GM19395 (cell line): ENCODE results near the gene CCDC74A.
"Not testable (repeated sequence)": the region's sequence is repeated elsewhere in the genome, so short reads cannot be mapped to it uniquely, and the experiment has no call there.

Source experiments
- ATAC-seq: cut with Tn5 transposase; IDR thresholded peaks from one replicate; pipeline ENCODE4 v1.9.1; 2021; ENCODE audit warnings: mild to moderate bottlenecking, moderate library complexity; ENCODE audit not compliant: unreplicated experiment

Gene CCDC74A

DNA sequence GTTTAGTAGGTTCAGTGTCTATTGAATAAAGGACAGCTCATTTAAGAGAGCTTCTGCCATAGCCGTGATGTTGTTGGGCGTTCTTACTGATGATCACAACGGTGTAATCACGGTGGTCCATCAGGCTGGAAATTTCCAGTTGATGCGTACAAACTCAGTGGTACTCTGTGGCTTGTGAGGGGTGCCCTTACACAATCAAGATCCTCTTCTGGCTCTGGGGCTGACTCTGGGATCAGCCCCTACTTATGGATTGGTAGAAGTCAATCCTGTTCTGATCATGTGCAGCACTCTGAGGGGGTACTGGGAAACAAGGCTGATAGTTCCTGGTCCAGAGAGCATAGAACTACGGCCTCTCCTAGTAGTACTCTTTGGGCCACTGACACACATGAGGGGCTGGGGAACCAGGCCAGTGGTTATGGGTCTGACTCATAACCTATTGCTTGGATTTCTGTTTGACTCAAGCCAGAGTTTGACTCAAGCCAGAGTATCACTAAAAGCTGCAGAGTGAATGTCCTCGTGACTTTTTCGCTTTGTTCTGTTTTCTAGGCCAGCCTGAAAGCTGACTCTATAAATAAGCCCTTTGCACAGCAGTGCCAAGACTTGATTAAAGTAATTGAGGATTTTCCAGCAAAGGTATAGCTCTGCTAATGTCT lies 29.2 kb upstream of the CCDC74A start:
- ATAC-seq = peak; percentile 91

DNA sequence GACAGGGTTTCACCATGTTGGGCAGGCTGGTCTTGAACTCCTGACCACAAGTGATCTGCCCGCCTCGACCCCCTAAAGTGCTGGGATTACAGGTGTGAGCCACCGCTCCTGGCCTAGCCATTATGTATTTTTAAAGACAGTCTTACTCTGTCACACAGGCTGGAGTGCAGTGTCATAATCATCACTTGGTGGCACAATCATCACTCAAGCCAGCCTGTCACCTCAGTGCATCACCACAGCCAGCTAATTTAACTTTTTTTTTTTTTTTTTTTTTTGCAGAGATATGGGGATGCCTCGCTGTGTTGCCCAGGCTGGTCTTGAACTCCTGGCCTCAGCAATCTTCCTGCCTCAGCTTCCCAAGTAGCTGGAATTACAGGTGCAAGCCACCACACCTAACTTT lies 24.1 kb upstream of the CCDC74A start:
- ATAC-seq = not testable (repeated sequence)

DNA sequence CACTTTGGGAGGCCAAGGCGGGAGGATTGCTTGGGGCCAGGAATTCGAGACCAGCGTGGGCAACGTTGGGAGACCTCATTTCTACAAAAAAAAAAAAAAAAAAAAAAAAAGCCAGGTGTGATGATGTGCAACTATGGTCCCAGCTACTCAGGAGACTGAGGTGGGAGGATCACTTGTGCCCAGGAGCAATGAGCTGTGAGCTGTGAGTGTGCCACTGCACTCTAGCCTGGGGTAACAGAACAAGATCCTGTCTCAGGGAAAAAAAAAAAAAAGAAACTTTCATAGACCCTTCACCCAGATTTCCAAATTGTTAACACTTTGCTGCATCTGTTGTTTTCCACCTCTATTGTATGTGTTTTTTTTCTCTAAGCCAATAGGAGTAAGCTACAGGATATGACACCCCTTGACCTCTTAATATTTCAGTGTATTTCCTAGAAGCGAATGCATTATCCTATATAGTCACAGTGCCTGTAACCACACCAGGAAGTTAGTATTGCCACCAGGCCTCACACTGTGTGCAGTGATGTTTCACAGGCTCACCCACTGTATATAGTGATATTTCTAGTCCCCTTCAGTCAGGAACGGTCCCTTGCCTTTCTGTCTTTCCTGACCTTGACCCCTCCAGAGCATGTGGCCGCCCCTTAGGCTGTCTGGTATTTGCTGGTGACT lies 23.5 kb upstream of the CCDC74A start:
- ATAC-seq = not testable (repeated sequence)

DNA sequence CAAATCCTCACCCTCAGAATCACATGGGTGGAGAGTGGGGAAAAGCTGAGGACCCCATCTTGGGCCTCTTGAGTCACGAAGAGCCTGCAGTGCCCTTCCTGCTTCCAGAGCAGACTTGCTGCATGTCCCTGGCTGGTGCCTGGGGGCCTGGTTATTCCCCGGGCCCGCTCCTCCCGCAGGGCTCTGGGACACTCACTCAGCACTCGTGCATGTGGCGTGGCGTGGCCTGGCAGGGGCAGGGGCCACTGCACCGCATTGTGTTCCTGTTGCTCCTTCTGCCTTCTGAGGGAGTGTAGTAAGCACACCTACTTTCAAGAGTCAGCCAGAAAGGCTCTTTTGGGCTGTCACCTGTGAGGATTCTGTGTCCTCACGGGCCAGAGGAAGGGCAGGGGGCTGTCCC lies 18.1 kb upstream of the CCDC74A start:
- no peak for ATAC-seq

DNA sequence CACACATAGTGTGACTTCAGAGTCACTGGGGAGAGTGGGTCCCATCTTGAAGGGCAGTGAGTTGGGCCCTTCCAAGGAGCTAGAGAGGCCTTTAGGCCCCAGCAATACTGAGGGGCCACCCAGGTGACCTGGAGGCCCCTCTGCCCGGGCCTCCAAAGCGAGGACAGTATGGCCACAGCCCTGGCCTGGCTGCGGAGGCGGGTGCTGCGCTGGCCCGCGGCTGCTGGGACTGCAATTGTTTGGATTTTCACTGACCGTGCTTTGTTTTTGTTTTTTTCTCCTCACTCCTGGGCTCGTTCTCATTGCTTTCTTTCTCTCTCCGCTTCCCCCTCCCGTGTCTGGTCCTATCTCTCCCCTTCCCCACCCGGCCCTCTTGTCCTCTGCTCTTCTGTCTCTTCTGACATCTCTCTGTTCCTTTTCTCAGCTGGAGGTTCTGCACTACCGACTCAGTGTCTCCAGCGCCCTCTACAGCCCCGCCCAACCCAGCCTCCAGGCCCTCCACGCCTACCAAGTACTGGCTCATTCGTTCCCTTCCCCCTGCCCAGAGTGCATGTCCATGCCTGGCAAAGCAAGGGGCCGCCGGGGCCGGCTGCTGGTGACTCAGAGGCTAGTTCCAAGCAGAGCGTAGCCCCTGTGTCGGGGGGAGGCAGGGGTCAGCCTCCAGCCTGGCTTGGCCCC lies 16.3 kb upstream of the CCDC74A start:
- not testable (repeated sequence) for ATAC-seq

DNA sequence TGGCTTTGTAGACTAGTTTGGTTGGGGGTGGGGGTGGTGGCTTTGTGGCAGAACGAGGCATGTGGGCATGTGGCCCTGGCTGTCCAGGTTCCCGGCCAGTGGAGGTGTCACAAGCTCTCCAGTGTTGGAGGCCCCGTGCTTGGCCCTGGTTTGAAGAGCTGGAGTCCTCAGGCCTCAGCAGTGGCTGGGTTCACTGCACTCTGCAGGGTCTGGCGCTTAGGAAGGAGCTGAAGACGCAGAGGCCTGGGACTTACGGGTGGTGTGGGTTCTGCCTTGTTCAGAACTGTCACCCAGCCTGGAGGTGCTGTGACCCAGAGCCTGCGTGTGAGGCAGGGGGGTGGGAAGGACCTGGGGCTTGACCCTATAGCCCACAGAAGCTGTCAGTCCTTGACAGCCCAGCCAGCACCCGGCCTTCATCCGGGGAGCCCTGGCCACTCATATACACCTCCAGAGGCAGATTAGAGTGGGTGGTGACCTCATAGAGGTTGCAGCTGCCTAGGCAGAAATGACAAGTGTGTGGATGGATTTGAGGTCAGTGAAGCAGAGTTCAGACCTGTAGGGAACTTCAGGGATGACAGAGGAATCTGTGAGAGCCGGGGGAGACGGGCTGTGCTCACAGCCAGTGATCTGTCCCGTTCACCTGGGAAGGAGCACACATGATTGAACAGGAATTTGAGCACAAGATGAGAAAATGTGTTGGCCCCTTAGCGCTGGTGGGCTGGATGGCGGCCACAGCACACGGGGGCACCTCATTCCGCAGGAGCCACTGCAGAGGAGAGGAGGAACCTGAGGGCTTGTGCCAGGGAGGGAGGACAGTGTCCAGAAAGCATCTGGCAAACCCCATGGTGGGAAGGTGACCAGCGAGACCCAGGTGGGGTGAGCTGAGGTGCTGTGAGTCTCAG lies 15.5 kb upstream of the CCDC74A start:
- ATAC-seq = not testable (repeated sequence)

DNA sequence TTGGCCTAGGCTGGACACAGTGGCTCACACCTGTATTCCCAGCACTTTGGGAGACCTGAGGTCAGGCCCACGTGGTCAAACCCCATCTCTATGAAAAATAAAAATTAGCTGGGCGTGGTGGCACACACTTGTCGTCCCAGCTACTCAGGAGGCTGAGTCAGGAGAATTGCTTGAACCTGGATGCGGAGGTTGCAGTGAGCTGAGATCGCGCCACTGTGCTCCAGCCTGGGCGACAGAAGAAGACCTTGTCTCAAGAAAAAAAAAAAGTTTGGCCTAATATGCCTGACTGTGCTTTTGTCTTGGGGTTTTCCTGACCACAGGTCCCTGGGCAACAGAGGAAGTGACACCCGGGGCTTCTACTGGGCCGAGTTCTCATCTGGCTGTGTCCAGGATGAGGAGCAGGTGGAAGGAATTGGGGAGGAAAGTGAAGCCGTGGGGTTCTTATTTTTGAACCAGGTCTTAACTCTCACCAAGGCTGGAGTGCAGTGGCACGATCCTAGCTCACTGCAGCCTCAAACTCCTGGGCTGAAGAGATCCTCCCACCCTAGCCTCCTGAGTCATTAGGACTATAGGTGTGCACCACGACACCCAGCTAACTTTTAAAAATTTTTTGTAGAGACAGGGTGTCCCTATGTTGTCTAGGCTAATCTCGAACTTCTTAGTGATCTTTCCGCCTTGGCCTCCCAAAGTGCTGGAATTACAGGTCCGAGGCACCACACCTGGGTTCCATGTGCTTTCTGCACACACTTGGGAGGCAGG lies 13.1 kb upstream of the CCDC74A start:
- peak; percentile 70 for ATAC-seq

DNA sequence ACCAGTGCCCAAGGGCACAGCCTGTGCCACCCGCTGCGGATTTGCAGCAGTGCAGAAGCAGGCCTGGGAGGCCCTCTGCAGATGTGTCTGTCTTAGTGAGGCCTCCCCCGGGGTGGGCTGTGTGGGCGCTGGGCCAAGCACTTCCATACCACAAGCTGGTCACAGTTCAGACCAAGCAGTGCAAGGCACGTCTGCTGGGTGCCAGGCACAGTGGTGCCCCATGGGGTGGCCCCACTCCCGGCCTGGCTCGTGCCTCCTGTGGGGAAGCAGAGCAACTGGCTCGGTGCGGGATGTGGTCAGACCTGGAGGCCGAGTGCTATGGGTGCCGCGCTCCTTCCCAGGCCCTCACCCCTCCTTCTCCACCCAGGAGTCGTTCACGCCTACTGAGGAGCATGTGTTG lies 12.5 kb upstream of the CCDC74A start:
- ATAC-seq = not testable (repeated sequence)

DNA sequence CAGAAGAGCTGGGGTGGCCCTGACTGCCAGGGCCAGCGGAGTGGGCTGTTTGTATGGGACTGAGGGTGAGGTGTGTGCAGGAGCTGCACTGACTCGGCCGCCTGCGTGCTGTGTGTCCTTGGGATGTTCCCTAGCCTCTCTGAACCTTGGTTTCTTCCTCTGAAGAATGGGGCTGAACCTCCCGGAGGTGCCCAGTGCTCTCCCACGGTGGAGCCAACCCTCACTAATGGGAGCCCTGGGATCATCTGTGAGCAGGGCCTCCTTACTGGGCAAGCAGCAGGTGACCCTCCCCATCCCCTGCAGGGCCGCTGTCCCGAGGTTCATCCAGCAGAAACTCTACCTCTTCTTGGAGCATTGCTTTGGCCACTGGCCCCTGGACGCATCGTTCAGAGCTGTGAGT lies 11.7 kb upstream of the CCDC74A start:
- ATAC-seq = no peak

DNA sequence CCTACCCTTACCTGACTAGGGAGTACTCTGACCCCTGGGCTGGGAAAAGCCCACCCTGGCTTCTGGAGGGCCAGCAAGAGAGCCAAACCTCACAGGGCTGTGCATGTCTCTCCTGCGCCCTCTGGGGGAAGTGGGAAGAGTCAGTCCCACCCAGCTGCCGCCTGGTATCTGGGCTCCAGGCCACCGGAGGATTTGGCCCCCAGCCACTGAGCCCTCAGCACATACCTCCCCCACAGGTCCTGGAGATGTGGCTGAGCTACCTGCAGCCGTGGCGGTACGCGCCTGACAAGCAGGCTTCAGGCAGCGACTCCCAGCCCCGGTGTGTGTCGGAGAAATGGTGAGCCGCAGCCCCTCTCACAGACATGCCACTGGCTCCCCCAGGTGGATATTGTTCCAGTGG lies 11.1 kb upstream of the CCDC74A start:
- not testable (repeated sequence) for ATAC-seq

DNA sequence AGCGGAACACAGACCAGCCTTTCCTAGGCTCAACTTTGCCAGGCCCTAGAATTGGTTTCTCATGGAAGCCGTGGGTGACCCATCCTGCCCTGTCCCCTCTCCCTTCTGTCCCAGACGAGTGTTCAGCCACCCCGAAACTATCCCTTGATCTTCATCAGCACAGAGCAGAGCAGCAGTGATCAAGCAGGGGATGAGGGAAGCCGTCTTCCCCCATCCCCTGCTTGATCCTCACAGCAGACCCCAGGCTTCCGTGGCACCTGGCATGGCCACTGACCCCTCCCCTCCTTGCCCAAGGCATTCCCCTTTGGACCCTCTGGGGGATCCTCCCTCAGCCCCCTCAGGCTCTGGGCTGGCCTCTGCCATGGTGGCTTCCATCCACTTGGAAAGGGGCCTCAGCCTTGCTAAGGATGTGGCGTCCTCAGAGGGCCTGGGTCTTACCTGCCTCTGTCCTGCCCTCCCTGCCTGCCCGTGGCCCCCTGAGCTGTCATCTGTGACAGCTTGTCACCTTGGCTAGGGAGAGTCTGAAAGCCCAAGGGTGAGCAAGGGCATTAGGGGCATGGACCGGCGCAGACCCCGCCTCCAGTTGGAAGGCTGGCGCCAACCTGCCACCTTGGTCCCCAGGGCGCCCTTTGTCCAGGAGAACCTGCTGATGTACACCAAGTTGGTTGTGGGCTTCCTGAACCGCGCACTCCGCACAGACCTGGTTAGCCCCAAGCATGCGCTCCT lies 10.4 kb upstream of the CCDC74A start:
- ATAC-seq = no peak

DNA sequence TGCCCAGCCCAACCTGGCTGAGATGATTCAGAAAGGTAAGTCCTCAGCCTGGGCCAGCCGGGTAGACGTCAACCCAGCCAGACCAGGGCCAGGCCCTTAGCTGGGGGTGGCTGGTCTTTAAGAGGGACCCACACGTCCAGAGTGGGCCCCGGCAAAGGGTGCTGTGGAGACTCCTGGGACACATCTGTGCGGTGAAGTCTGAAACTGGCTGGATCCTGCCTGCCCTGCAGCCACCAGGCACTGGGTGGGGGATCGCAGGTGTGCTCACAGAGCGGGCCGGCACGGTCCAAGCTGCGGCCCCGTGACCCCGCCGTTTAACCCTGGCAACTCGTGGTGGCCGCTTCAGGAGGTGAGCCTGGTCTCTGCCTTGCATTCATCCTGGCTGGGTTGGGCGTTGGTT lies 9.8 kb upstream of the CCDC74A start:
- ATAC-seq = not testable (repeated sequence)

DNA sequence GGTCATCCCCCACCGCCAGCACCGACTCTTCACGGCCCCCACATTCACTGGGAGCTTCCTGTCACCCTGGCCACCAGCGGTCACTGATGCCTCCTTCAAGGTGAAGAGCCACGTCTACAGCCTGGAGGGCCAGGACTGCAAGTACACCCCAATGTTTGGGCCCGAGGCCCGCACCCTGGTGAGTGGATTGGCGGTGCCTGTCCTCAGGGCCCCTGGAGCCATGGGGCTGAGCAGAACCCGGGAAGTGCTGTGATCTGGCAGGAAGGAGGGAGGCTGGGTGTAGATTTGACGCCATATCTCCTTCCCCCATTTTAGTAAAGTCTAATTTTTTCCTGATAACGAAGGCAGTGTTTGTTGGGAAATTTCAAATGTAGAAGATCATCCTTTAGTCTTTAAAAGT lies 9.2 kb upstream of the CCDC74A start:
- ATAC-seq = not testable (repeated sequence)

DNA sequence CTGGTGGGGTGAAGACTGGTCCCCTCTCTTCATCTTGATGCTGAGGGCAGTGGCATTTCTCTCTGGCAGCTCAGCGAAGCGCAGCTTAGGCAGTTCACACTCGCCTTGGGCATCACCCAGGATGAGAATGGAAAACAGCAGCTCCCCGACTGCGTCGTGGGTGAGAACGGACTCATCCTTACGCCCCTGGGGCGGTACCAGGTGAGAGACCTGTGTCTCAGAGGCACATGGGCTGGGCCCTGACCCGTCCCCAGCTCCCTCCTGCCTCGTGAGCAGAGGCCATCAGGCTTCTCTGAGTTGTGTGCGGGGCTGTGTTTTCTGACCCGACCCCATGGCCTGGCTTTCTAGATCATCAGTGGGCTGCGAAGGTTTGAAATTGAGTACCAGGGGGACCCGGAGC lies 8.2 kb upstream of the CCDC74A start:
- no peak for ATAC-seq

DNA sequence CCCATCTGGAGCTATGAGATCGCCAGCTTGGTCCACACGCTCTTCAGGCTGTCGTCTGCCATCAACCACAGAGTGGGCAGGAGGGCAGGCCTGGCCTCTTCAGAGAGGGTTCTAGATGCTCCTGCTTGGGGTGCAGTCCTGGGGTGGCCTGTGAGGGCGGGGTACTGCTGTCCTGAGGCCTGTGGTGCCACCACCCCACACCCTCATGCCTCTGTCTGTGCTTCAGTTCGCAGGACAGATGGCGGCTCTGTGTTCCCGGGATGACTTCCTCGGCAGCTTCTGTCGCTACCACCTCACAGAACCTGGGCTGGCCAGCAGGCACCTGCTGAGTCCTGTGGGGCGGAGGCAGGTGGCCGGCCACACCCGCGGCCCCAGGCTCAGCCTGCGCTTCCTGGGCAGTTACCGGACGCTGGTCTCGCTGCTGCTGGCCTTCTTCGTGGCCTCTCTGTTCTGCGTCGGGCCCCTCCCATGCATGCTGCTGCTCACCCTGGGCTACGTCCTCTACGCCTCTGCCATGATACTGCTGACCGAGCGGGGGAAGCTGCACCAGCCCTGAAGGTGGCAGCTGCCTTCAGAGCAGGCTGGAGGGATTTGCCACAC lies 7.7 kb upstream of the CCDC74A start:
- ATAC-seq = not testable (repeated sequence)

DNA sequence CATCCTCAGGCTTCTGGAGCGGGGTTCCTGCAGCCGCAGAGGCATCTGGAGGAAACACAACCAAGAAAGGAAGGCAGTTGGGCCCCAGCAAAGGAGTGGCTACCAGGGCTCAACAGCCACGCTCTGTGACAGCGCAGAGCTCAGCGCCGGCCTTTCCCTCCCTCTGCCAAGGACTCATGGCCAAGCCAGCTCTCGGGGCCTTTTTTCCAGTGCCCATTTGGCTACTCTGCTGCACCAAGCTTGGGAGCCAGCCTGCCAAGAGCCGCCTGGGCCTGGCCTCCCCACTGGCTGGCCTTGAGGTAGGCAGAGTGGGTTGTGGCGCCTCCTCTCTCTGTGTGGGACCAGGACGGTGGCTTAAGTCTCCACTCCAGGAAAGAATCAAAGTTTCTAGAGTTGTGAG lies 7.2 kb upstream of the CCDC74A start:
- no peak for ATAC-seq

DNA sequence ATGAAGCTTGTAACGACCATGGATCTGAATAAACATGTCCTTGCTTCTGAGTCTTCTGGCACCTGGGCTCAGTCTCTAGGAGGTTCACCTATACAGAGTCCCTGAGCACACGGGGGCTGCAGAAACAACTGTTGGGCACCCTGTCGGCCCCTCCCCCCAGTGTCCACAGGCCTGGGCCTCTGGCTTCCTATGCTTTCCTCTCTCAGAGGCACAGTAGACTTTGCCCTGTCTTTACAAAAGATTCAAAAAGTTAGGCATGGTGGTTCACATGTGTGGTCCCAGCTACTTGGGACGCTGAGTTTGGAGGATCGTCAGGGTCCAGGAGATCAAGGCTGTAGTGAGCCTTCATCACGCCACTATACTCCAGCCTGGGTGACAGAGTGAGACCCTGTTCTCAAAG lies 6.2 kb upstream of the CCDC74A start:
- not testable (repeated sequence) for ATAC-seq

DNA sequence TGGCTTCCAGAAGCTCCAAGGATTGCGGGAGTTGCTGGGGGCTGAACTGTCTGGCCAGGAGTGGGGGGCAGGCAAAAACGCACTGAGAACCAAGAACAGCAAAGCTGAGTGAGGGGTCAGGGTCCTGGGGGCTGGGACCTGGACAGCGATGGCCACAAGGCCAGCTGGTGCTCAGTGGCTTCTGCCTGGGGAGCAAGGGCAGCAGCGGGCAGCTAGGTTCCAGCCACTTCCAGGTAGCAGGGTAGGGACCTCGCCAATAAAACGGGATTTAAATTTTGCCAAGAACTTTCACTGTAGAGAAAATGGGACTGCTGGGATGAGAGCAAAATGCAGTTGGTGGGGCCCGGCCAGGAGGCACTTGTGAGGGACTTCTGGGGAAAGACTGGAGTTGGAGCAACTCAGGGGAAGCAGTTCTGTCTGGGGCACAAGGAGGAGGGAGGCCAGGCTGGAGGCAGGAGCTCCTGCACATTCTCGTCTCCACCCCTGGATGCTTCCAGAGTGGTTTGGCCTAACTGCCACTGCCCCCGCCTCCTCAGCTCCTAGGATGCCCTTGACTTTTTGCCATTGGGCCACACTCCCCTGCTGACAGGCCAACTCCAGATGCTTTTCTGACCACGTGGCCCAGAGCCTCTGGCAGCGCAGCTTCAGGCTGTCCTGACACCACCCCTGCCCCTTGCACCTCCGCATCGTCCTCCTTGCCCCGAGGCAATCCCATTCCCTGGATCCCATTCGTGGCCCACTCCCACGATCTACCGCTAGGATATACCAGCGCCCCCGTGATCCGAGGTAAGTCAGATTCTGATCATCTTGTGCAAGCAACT lies 5.5 kb upstream of the CCDC74A start:
- no peak for ATAC-seq
